Measurements from ENCODE around the gene TNRC6A.

Gene TNRC6A

DNA sequence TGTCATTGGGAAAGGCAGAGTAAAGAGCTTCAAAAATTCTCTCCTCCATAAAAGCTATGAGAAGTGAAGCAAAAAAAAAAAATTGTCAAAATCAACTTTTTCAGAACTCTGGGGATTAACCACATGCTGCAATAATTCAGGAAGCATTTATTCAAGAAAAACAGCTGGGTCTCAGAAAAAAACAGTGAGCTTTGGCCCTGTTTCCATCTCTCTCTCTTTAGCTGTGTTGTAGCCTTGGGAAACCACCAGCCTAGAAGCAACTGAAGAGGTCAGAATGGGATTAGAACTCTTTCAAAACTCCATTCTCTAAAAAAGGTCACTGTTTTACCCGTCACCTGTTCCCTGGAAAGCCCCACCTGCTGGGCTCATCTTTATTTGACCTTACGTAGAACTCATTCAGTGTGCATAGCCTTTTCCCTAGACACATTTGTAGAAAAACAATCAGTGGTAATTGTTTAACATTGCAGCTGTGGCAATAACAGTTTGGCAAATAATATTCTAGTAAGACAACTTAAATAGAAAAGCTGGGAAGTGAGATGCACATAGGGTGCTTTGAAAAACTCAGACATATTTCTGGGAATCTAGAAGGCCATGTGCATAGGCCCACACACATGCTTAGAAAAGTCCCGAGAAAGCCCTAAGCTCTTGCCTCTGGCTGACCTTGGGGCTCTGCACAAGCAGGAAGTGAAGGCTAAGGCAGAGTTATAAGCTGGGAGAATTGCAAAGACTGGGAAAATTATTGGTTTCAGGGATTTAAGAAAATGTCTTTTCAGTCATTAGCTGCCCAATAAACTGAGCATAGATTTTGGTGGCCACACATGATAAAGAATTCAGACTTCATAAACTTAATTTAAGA is 134.4 kb downstream of the TNRC6A start:
- H3K36me3 ChIP-seq (ENCODE audit: control insufficient read depth, low read depth, low read length): no peaks in the 10 kb centered on the region
- H3K9ac ChIP-seq (ENCODE audit: low read length): no peak overlapping the region
- no peaks in the 10 kb centered on the region for H3K9me3 ChIP-seq (ENCODE audit: control insufficient read depth, low read depth, low read length)
- no peak overlapping the region for H3K27ac ChIP-seq (ENCODE audit: low read length)
- no peaks in the 10 kb centered on the region for H3K4me1 ChIP-seq (ENCODE audit: control insufficient read depth, low read depth, low read length)
- H3K4me3 ChIP-seq (ENCODE audit: low read length): no peak overlapping the region
- H3K27me3 ChIP-seq (ENCODE audit: control insufficient read depth, insufficient read depth, low read length): no peaks in the 10 kb centered on the region

DNA sequence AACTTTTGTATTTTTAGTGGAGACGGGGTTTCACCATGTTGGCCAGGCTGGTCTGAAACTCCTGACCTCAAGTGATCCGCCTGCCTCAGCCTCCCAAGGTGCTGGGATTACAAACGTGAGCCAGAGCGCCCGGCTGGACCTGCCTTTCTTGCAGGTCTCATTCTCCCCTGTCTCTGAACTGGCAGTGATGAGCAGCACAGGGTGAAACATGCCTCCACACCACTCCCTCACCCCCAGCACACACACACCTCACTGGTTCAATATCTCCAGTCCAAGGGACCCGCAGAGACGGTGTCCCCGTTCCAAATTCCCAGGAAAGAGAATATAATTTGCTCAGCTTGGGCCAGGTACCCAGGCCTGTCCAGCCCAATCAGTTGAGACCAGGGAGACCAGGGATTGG is 139.6 kb downstream of the TNRC6A start:
- no peak overlapping the region for H3K9ac ChIP-seq (ENCODE audit: low read length)

GRCh38 chr16:24871891-24872290 is 142.4 kb downstream of the TNRC6A start:
- Histone ChIP-seq H3K27ac (ENCODE audit: low read length) (no peak overlapping the region), H3K36me3 (ENCODE audit: control insufficient read depth, low read depth, low read length) (no peaks in the 10 kb centered on the region), H3K4me3 (ENCODE audit: low read length) (no peak overlapping the region), H3K27me3 (ENCODE audit: control insufficient read depth, insufficient read depth, low read length) (no peaks in the 10 kb centered on the region), H3K9ac (ENCODE audit: low read length) (no peak overlapping the region), H3K4me1 (ENCODE audit: control insufficient read depth, low read depth, low read length) (no peaks in the 10 kb centered on the region), H3K9me3 (ENCODE audit: control insufficient read depth, low read depth, low read length) (no peaks in the 10 kb centered on the region)

More for the DNA sequence above, 139.6 kb downstream of the TNRC6A start:
- no peaks in the 10 kb centered on the region for H3K4me1 ChIP-seq (ENCODE audit: control insufficient read depth, low read depth, low read length)
- H3K27me3 ChIP-seq (ENCODE audit: control insufficient read depth, insufficient read depth, low read length): no peaks in the 10 kb centered on the region
- no peak overlapping the region for H3K27ac ChIP-seq (ENCODE audit: low read length)
- H3K4me3 ChIP-seq (ENCODE audit: low read length): no peak overlapping the region
- H3K9me3 ChIP-seq (ENCODE audit: control insufficient read depth, low read depth, low read length): no peaks in the 10 kb centered on the region
- no peaks in the 10 kb centered on the region for H3K36me3 ChIP-seq (ENCODE audit: control insufficient read depth, low read depth, low read length)

- Histone ChIP-seq H3K27me3 (ENCODE audit: control insufficient read depth, insufficient read depth, low read length) (no peaks in the 10 kb centered on the region), H3K4me3 (ENCODE audit: low read length) (no peak overlapping the region), H3K9ac (ENCODE audit: low read length) (no peak overlapping the region), H3K27ac (ENCODE audit: low read length) (no peak overlapping the region), H3K9me3 (ENCODE audit: control insufficient read depth, low read depth, low read length) (no peaks in the 10 kb centered on the region), H3K36me3 (ENCODE audit: control insufficient read depth, low read depth, low read length) (no peaks in the 10 kb centered on the region), H3K4me1 (ENCODE audit: control insufficient read depth, low read depth, low read length) (no peaks in the 10 kb centered on the region)
These were observed 143.6 kb downstream of the TNRC6A start for GRCh38 chr16:24873028-24873427.

GRCh38 chr16:24875466-24875865 is 146.0 kb downstream of the TNRC6A start:
- H3K27me3 ChIP-seq (ENCODE audit: control insufficient read depth, insufficient read depth, low read length): no peaks in the 10 kb centered on the region
- H3K36me3 ChIP-seq (ENCODE audit: control insufficient read depth, low read depth, low read length): no peaks in the 10 kb centered on the region
- no peaks in the 10 kb centered on the region for H3K4me1 ChIP-seq (ENCODE audit: control insufficient read depth, low read depth, low read length)
- no peak overlapping the region for H3K9ac ChIP-seq (ENCODE audit: low read length)
- no peaks in the 10 kb centered on the region for H3K9me3 ChIP-seq (ENCODE audit: control insufficient read depth, low read depth, low read length)
- no peak overlapping the region for H3K4me3 ChIP-seq (ENCODE audit: low read length)
- no peak overlapping the region for H3K27ac ChIP-seq (ENCODE audit: low read length)
